Aorta (tissue), 4 donors: ENCODE results near the gene MUCL3. TPM values are rescaled to one million over a fixed set of nuclear protein-coding genes. Genes with fewer than 3 reads are reported as not detected.

Experiments used
- polyA plus RNA-seq, 2 donors: library from polyadenylated mRNA; stranded (reverse); fragments of 200-250 nt; gene quantifications; one replicate each; pipeline ENCODE4 v1.2.3, GENCODE V29; 2013
- total RNA-seq, 2 donors: library from RNA; stranded (reverse); fragmentation: NEBNext Ultra II Directional; extraction: Animal tissue kit (Norgen Biotek cat#: 25700); gene quantifications; one replicate each; pipeline ENCODE4 v1.2.1, GENCODE V29; 2021
- donor health status: healthy with polysubstance abuse.
- donor health status: Bipolar disorder and iron deficiency.
- donor health status: DM: no; HTN: no; CAD: no.
- donor health status: DM: yes; HTN: yes; CAD: no.

Gene MUCL3
- total and polyA plus RNA-seq, 4 donors, result 0.13 to 0.18 TPM; not detected in 2

Other genes with a start within 250 kb of the MUCL3 start
- 10 to 100 TPM; 13.0 to 15.0 TPM for gene NRM, start 250.0 kb upstream of the MUCL3 start, total RNA-seq
- gene NRM, start 250.0 kb upstream of the MUCL3 start, polyA plus RNA-seq, result 10 to 100 TPM in 1 of 2 donors, 1 to 10 TPM in 1; 5.6 to 19.6 TPM
- 10 to 100 TPM; 31.4 to 33.3 TPM for gene MDC1, start 223.7 kb upstream of the MUCL3 start, total RNA-seq
- 10 to 100 TPM in 1 of 2 donors, 1 to 10 TPM in 1; 7.4 to 34.5 TPM for gene MDC1, start 223.7 kb upstream of the MUCL3 start, polyA plus RNA-seq
- gene TUBB, start 220.6 kb upstream of the MUCL3 start, total RNA-seq, result 100 to 1,000 TPM; 264 to 324 TPM
- 100 to 1,000 TPM in 1 of 2 donors, 10 to 100 TPM in 1; 99.5 to 189 TPM for gene TUBB, start 220.6 kb upstream of the MUCL3 start, polyA plus RNA-seq
- gene FLOT1, start 198.3 kb upstream of the MUCL3 start, total RNA-seq, result 100 to 1,000 TPM; 172 to 222 TPM
- 100 to 1,000 TPM; 153 to 213 TPM for gene FLOT1, start 198.3 kb upstream of the MUCL3 start, polyA plus RNA-seq
- 10 to 100 TPM; 62.0 to 72.9 TPM for gene IER3, start 196.4 kb upstream of the MUCL3 start, total RNA-seq
- 10 to 100 TPM; 17.8 to 88.8 TPM for gene IER3, start 196.4 kb upstream of the MUCL3 start, polyA plus RNA-seq
- gene DDR1, start 56.5 kb upstream of the MUCL3 start, total RNA-seq, result 10 to 100 TPM; 29.5 to 32.0 TPM
- gene DDR1, start 56.5 kb upstream of the MUCL3 start, polyA plus RNA-seq, result 10 to 100 TPM in 1 of 2 donors, 1 to 10 TPM in 1; 6.8 to 15.4 TPM
- 10 to 100 TPM; 31.2 to 37.0 TPM for gene GTF2H4, start 32.8 kb upstream of the MUCL3 start, total RNA-seq
- gene GTF2H4, start 32.8 kb upstream of the MUCL3 start, polyA plus RNA-seq, result 10 to 100 TPM in 1 of 2 donors, 1 to 10 TPM in 1; 3.9 to 88.2 TPM
- 10 to 100 TPM; 16.0 to 19.1 TPM for gene VARS2, start 26.7 kb upstream of the MUCL3 start, total RNA-seq
- 10 to 100 TPM in 1 of 2 donors, 1 to 10 TPM in 1; 9.6 to 65.7 TPM for gene VARS2, start 26.7 kb upstream of the MUCL3 start, polyA plus RNA-seq
- not detected for gene SFTA2, start 8.8 kb upstream of the MUCL3 start, total RNA-seq
- 1 to 10 TPM in 1 of 2 donors, not detected in 1; 2.4 TPM for gene SFTA2, start 8.8 kb upstream of the MUCL3 start, polyA plus RNA-seq
- gene MUC21, start 42.7 kb downstream of the MUCL3 start, total RNA-seq, result not detected
- gene MUC21, start 42.7 kb downstream of the MUCL3 start, polyA plus RNA-seq, result under 1 TPM; 0.20 to 0.75 TPM
- not detected for gene MUC22, start 69.5 kb downstream of the MUCL3 start, total RNA-seq
- gene MUC22, start 69.5 kb downstream of the MUCL3 start, polyA plus RNA-seq, result not detected
- gene C6orf15, start 171.6 kb downstream of the MUCL3 start, total RNA-seq, result not detected
- not detected for gene C6orf15, start 171.6 kb downstream of the MUCL3 start, polyA plus RNA-seq
- 1 to 10 TPM; 3.0 to 4.3 TPM for gene PSORS1C1, start 173.8 kb downstream of the MUCL3 start, total RNA-seq
- gene PSORS1C1, start 173.8 kb downstream of the MUCL3 start, polyA plus RNA-seq, result 1 to 10 TPM; 1.6 to 6.8 TPM
- gene CDSN, start 179.5 kb downstream of the MUCL3 start, total RNA-seq, result not detected
- gene CDSN, start 179.5 kb downstream of the MUCL3 start, polyA plus RNA-seq, result not detected
- not detected for gene PSORS1C2, start 198.1 kb downstream of the MUCL3 start, total RNA-seq
- not detected for gene PSORS1C2, start 198.1 kb downstream of the MUCL3 start, polyA plus RNA-seq
- 10 to 100 TPM; 13.7 to 23.2 TPM for gene CCHCR1, start 216.8 kb downstream of the MUCL3 start, total RNA-seq
- gene CCHCR1, start 216.8 kb downstream of the MUCL3 start, polyA plus RNA-seq, result 10 to 100 TPM in 1 of 2 donors, 1 to 10 TPM in 1; 7.0 to 21.3 TPM
- gene TCF19, start 217.6 kb downstream of the MUCL3 start, total RNA-seq, result 1 to 10 TPM; 3.1 to 8.3 TPM
- gene TCF19, start 217.6 kb downstream of the MUCL3 start, polyA plus RNA-seq, result 1 to 10 TPM; 3.4 to 4.2 TPM
- 1 to 10 TPM in 1 of 2 donors, under 1 TPM in 1; 0.45 to 2.2 TPM for gene POU5F1, start 229.7 kb downstream of the MUCL3 start, total RNA-seq
- gene POU5F1, start 229.7 kb downstream of the MUCL3 start, polyA plus RNA-seq, result 1 to 10 TPM in 1 of 2 donors, not detected in 1; 2.6 TPM